Thyroid gland (tissue), 4 donors: ENCODE results near the gene PPIL4.

Source experiments
- POLR2A ChIP-seq, 2 donors: fragments of 450-650 bp; IDR thresholded peaks; one replicate each; pipeline ENCODE4 v1.6.1; 2017; ENCODE audit warnings: antibody characterized with exemption in 2 of 2, mild to moderate bottlenecking in 2 of 2, moderate library complexity in 1 of 2
- TF ChIP-seq, protein P1 (sequence below), 6 experiments: fragments of 200-600 bp in 3 of 6; fragments of 450-650 bp in 3 of 6; sonication (generic) in 3 of 6; IDR thresholded peaks; one replicate each; pipeline ENCODE4 v1.5.1; 2016 to 2019; ENCODE audit warnings: antibody characterized with exemption in 6 of 6, mild to moderate bottlenecking in 2 of 6, inconsistent platforms in 1 of 6, moderate library complexity in 1 of 6

- TF ChIP-seq, protein P1, sequence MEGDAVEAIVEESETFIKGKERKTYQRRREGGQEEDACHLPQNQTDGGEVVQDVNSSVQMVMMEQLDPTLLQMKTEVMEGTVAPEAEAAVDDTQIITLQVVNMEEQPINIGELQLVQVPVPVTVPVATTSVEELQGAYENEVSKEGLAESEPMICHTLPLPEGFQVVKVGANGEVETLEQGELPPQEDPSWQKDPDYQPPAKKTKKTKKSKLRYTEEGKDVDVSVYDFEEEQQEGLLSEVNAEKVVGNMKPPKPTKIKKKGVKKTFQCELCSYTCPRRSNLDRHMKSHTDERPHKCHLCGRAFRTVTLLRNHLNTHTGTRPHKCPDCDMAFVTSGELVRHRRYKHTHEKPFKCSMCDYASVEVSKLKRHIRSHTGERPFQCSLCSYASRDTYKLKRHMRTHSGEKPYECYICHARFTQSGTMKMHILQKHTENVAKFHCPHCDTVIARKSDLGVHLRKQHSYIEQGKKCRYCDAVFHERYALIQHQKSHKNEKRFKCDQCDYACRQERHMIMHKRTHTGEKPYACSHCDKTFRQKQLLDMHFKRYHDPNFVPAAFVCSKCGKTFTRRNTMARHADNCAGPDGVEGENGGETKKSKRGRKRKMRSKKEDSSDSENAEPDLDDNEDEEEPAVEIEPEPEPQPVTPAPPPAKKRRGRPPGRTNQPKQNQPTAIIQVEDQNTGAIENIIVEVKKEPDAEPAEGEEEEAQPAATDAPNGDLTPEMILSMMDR (IDR thresholded peaks at IDR 0.05) = no peak
- no peak for TF ChIP-seq POLR2A (IDR thresholded peaks at IDR 0.05)
These were observed 87.0 kb downstream of the PPIL4 start for GRCh38 chr6:149458806-149459205.
